Ectodermal cell (in vitro differentiated cells): Measurements from ENCODE around the gene GRM5.

ENCODE experiments used
- H3K27ac ChIP-seq: 2 replicates; pipeline ENCODE4 v1.7.0; 2013; ENCODE audit warnings: mild to moderate bottlenecking, low read depth, low read length; ENCODE audit not compliant: insufficient read depth, poor library complexity, severe bottlenecking
- H3K27me3 ChIP-seq: 2 replicates; pipeline ENCODE4 v1.7.0; 2013; ENCODE audit warnings: mild to moderate bottlenecking, low read length; ENCODE audit not compliant: insufficient read depth, control insufficient read depth, poor library complexity, severe bottlenecking
- H3K36me3 ChIP-seq: one replicate; pipeline ENCODE4 v1.7.0; 2013; ENCODE audit warnings: low read length; ENCODE audit not compliant: control insufficient read depth, insufficient read depth
- H3K4me1 ChIP-seq: one replicate; pipeline ENCODE4 v1.7.0; 2013; ENCODE audit warnings: low read length; ENCODE audit not compliant: control insufficient read depth, insufficient read depth
- H3K4me3 ChIP-seq: 2 replicates; pipeline ENCODE4 v1.7.0; 2013; ENCODE audit warnings: low read depth, low read length, control low read depth; ENCODE audit not compliant: insufficient read depth
- H3K9me3 ChIP-seq: 2 replicates; pipeline ENCODE4 v1.7.0; 2013; ENCODE audit warnings: mild to moderate bottlenecking, low read length, moderate library complexity; ENCODE audit not compliant: control insufficient read depth
- WGBS, 2 experiments: methylation state at CpG; one replicate each; pipeline ENCODE4 v1.1.7; 2013; ENCODE audit warnings: missing lambda C conversion rate in 2 of 2; 5-methylcytosine and 5-hydroxymethylcytosine counted together

Gene GRM5

GRCh38 chr11:88813233-88813915 is 252.4 kb downstream of the GRM5 start:
- no peaks in the 10 kb centered on the region for H3K4me1 ChIP-seq
- H3K27ac ChIP-seq, result no peak overlapping the region
- no CpG with 5 or more reads among the region's 1 CpG for WGBS, 2 experiments
- H3K36me3 ChIP-seq, result no peaks in the 10 kb centered on the region
- H3K4me3 ChIP-seq, result no peak overlapping the region
- H3K9me3 ChIP-seq, result no peaks in the 10 kb centered on the region
- no peaks in the 10 kb centered on the region for H3K27me3 ChIP-seq

GRCh38 chr11:88810420-88811097 is 255.2 kb downstream of the GRM5 start:
- no peaks in the 10 kb centered on the region for H3K9me3 ChIP-seq
- WGBS, 2 experiments, result 46 to 64% methylated on average over 2 to 3 of the region's 3 CpGs
- H3K36me3 ChIP-seq, result no peaks in the 10 kb centered on the region
- H3K27me3 ChIP-seq, result no peaks in the 10 kb centered on the region
- no peak overlapping the region for H3K27ac ChIP-seq
- no peak overlapping the region for H3K4me3 ChIP-seq
- no peaks in the 10 kb centered on the region for H3K4me1 ChIP-seq

- no peaks in the 10 kb centered on the region for H3K4me1 ChIP-seq
- 100% methylated on average over 1 of the region's 1 CpG; no CpG with 5 or more reads in 1 of the 2 experiments for WGBS, 2 experiments
- no peaks in the 10 kb centered on the region for H3K36me3 ChIP-seq
- H3K27me3 ChIP-seq, result no peaks in the 10 kb centered on the region
- H3K4me3 ChIP-seq, result no peak overlapping the region
- no peaks in the 10 kb centered on the region for H3K9me3 ChIP-seq
- H3K27ac ChIP-seq, result no peak overlapping the region
Measured at GRCh38 chr11:88809126-88809525, 256.7 kb downstream of the GRM5 start.

DNA sequence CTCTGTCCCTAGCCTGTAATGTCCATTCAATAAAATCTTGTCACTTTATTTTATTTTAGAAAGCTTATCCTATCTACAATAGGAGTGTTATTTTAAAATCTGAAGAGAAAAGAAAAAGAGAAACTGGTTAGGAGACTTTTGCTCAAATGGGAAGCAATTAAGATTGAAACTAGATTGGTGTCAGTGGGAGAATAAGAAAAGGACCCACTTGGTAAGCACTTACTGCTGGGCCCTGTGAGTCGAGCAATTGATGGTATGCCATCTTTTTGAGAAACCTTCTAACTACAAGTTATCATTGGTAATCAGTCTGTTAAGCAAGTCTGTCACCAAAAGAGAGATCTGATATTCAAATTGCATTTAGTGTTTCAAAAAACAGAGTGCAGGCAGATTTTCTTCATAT is 258.4 kb downstream of the GRM5 start:
- H3K27me3 ChIP-seq, result no peaks in the 10 kb centered on the region

GRCh38 chr11:88806410-88806809 is 259.4 kb downstream of the GRM5 start:
- H3K4me1 ChIP-seq, result no peaks in the 10 kb centered on the region
- H3K36me3 ChIP-seq, result no peaks in the 10 kb centered on the region
- WGBS, 2 experiments, result 100% methylated on average over 1 of the region's 1 CpG; no CpG with 5 or more reads in 1 of the 2 experiments
- no peaks in the 10 kb centered on the region for H3K27me3 ChIP-seq
- H3K9me3 ChIP-seq, result no peaks in the 10 kb centered on the region
- no peak overlapping the region for H3K27ac ChIP-seq
- no peak overlapping the region for H3K4me3 ChIP-seq

More for the DNA sequence above, 258.4 kb downstream of the GRM5 start:
- Histone ChIP-seq H3K4me1 (no peaks in the 10 kb centered on the region), H3K4me3 (no peak overlapping the region), H3K27ac (no peak overlapping the region), H3K36me3 (no peaks in the 10 kb centered on the region), H3K9me3 (no peaks in the 10 kb centered on the region)
- WGBS, 2 experiments, result 78 to 95% methylated on average over 1 of the region's 1 CpG

GRCh38 chr11:88801484-88802123 is 264.2 kb downstream of the GRM5 start:
- H3K27me3 ChIP-seq, result no peaks in the 10 kb centered on the region
- 90 to 96% methylated on average over 2 of the region's 2 CpGs for WGBS, 2 experiments
- H3K27ac ChIP-seq, result no peak overlapping the region
- H3K4me1 ChIP-seq, result no peaks in the 10 kb centered on the region
- H3K36me3 ChIP-seq, result no peaks in the 10 kb centered on the region
- H3K4me3 ChIP-seq, result no peak overlapping the region
- H3K9me3 ChIP-seq, result no peaks in the 10 kb centered on the region

GRCh38 chr11:88799771-88800500 is 265.8 kb downstream of the GRM5 start:
- Histone ChIP-seq H3K9me3 (no peaks in the 10 kb centered on the region), H3K4me3 (no peak overlapping the region), H3K36me3 (no peaks in the 10 kb centered on the region), H3K27ac (no peak overlapping the region), H3K27me3 (no peaks in the 10 kb centered on the region), H3K4me1 (no peaks in the 10 kb centered on the region)
- WGBS, 2 experiments, result 75 to 100% methylated on average over 1 of the region's 1 CpG

GRCh38 chr11:88790182-88790581 is 275.6 kb downstream of the GRM5 start:
- no peaks in the 10 kb centered on the region for H3K36me3 ChIP-seq
- no peak overlapping the region for H3K4me3 ChIP-seq
- no peaks in the 10 kb centered on the region for H3K4me1 ChIP-seq
- no peaks in the 10 kb centered on the region for H3K9me3 ChIP-seq
- H3K27ac ChIP-seq, result no peak overlapping the region
- H3K27me3 ChIP-seq, result no peaks in the 10 kb centered on the region

DNA sequence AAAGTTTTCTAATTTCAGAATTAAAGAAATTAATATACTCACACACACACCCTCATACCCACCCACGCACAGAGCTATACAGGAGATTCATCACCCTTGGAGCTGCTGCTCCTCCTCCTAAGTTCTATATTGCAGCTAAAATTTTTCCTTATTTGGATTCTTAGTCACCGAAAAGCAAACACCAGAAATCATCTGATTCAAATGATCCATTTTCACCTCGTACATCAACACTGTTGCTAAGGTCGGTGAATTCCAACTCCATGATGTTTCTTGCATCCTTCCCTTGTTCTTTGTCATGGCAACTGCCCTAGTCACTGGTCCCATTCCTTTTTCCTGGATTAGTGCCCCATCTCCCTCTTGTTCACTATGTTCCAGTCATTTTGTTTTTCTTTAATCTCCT is 286.2 kb downstream of the GRM5 start:
- Histone ChIP-seq H3K27ac (no peak overlapping the region), H3K36me3 (no peaks in the 10 kb centered on the region), H3K27me3 (no peaks in the 10 kb centered on the region), H3K9me3 (no peaks in the 10 kb centered on the region), H3K4me3 (no peak overlapping the region), H3K4me1 (no peaks in the 10 kb centered on the region)
- WGBS, 2 experiments, result 92 to 95% methylated on average over 4 of the region's 4 CpGs
